Kidney epithelial cell (primary cell): ENCODE data around the gene SHC2. TPM values are rescaled to one million over a fixed set of nuclear protein-coding genes. Genes with fewer than 3 reads are reported as not detected.

Source experiments
- DNase-seq: peaks from one replicate; pipeline ENCODE4 v3.0.0-alpha.2; 2010; ENCODE audit warnings: low read depth
- H3K27me3 ChIP-seq: 2 replicates; pipeline ENCODE4 v1.6.0; 2011; ENCODE audit warnings: low read length; ENCODE audit not compliant: control insufficient read depth, insufficient read depth
- H3K36me3 ChIP-seq: 2 replicates; pipeline ENCODE4 v1.5.1; 2011; ENCODE audit warnings: low read length; ENCODE audit not compliant: control insufficient read depth, insufficient read depth
- H3K4me3 ChIP-seq: 2 replicates; pipeline ENCODE4 v1.5.1; 2011; ENCODE audit warnings: low read depth, mild to moderate bottlenecking, control low read depth, low read length
- CTCF ChIP-seq: IDR thresholded peaks from 2 replicates; pipeline ENCODE4 v1.5.1; 2011; ENCODE audit warnings: mild to moderate bottlenecking, moderate library complexity, low read length, control low read depth, inconsistent platforms; ENCODE audit not compliant: insufficient read depth, poor library complexity, severe bottlenecking
- total RNA-seq: library from RNA; depleted of rRNA; stranded (reverse); fragments of >200 nt; gene quantifications from 2 replicates; pipeline ENCODE4 v1.2.3, GENCODE V29; 2015

The SHC2 gene
- total RNA-seq, 1 donor from 2014 or later = 15.2 TPM

- TF ChIP-seq CTCF = no peak
- Histone ChIP-seq H3K36me3 (no peaks in the 10 kb centered on the region), H3K27me3 (peaks cover 4% of the 10 kb centered on the region), H3K4me3 (no peak overlapping the region)
- no peak for DNase-seq
Measured at GRCh38 chr19:504616-505015, 43.8 kb upstream of the SHC2 start.

GRCh38 chr19:501646-502045 lies 40.8 kb upstream of the SHC2 start:
- no peak for TF ChIP-seq CTCF
- Histone ChIP-seq H3K4me3 (no peak overlapping the region), H3K27me3 (peaks cover 27% of the 10 kb centered on the region), H3K36me3 (no peaks in the 10 kb centered on the region)
- DNase-seq = no peak

GRCh38 chr19:498977-499623 lies 38.3 kb upstream of the SHC2 start:
- TF ChIP-seq CTCF = no peak
- DNase-seq = no peak

GRCh38 chr19:498511-498891 lies 37.7 kb upstream of the SHC2 start:
- Histone ChIP-seq H3K36me3 (no peaks in the 10 kb centered on the region), H3K4me3 (no peak overlapping the region), H3K27me3 (peaks cover 38% of the 10 kb centered on the region)
- TF ChIP-seq CTCF = no peak
- no peak for DNase-seq

More at GRCh38 chr19:498977-499623, 38.3 kb upstream of the SHC2 start:
- no peaks in the 10 kb centered on the region for H3K36me3 ChIP-seq
- H3K27me3 ChIP-seq = peaks cover 38% of the 10 kb centered on the region
- H3K4me3 ChIP-seq = no peak overlapping the region

GRCh38 chr19:497869-498510 lies 37.2 kb upstream of the SHC2 start:
- H3K36me3 ChIP-seq = no peaks in the 10 kb centered on the region
- no peak for TF ChIP-seq CTCF
- H3K27me3 ChIP-seq = peaks cover 38% of the 10 kb centered on the region
- DNase-seq = no peak
- H3K4me3 ChIP-seq = no peak overlapping the region

- H3K4me3 ChIP-seq = no peak overlapping the region
- H3K27me3 ChIP-seq = peaks cover 38% of the 10 kb centered on the region
- no peaks in the 10 kb centered on the region for H3K36me3 ChIP-seq
- no peak for DNase-seq
- TF ChIP-seq CTCF = no peak
Measured at GRCh38 chr19:497491-497868, 36.6 kb upstream of the SHC2 start.
